ENCODE data around the gene HNRNPA0. TPM values are rescaled to one million over a fixed set of nuclear protein-coding genes. Genes with fewer than 3 reads are reported as not detected.

Gene HNRNPA0
- total and polyA plus RNA-seq, 2 of the 8 experiments (the other 6 are each of a cell fraction or from before 2014, with no cell fraction given), result 22.0 to 71.3 TPM

GRCh38 chr5:137706841-137707240 is 47.3 kb downstream of the HNRNPA0 start:
- TF ChIP-seq SUZ12 (IDR thresholded peaks at IDR 0.05; ENCODE audit: low read length), result no peak
- no peak for TF ChIP-seq SAP30 (IDR thresholded peaks at IDR 0.05; ENCODE audit: insufficient read depth, insufficient replicate concordance, low read length)
- H3K14ac ChIP-seq (ENCODE audit: insufficient read length), result no peak overlapping the region
- H3K4ac ChIP-seq (replicated peaks; ENCODE audit: insufficient read length, low read depth, low read length), result no peak overlapping the region
- no peak overlapping the region for H4K91ac ChIP-seq (replicated peaks; ENCODE audit: insufficient read length, low read length)
- H3K27ac ChIP-seq (ENCODE audit: low read depth, low read length), result no peak overlapping the region
- no peaks in the 10 kb centered on the region; a peak in 1 of 8 replicates for H3K36me3 ChIP-seq (ENCODE audit: control insufficient read depth in 2 of 4, insufficient read depth in 4 of 4, low read length in 3 of 4)
- H4K8ac ChIP-seq (ENCODE audit: extremely low read depth, insufficient read depth, low read length), result no peak overlapping the region
- DNase-seq (ENCODE audit: low read depth in 1 of 2, low spot score in 2 of 2) (no peak), FAIRE-seq (no peak)
- H4K5ac ChIP-seq (ENCODE audit: insufficient read length, low read depth, low read length), result no peak overlapping the region
- H3K4me2 ChIP-seq (ENCODE audit: insufficient read depth in 1 of 2, low read depth in 2 of 2, low read length in 2 of 2), result no peak overlapping the region
- H3K23ac ChIP-seq (ENCODE audit: insufficient read length), result no peak overlapping the region
- H3K56ac ChIP-seq (replicated peaks; ENCODE audit: insufficient read length, low read depth, low read length), result no peak overlapping the region
- no peaks in the 10 kb centered on the region for H3K79me1 ChIP-seq (ENCODE audit: low read depth, low read length)
- H2BK12ac ChIP-seq (ENCODE audit: low read depth, low read length), result no peak overlapping the region
- H3K9ac ChIP-seq (replicated peaks in 1 of 4; ENCODE audit: extremely low read depth in 1 of 4, low read depth in 3 of 4, low read length in 3 of 4), result no peak overlapping the region
- H3K4me1 ChIP-seq (replicated peaks in 1 of 4; ENCODE audit: control insufficient read depth in 3 of 4, insufficient read depth in 4 of 4, low read length in 3 of 4), result no peaks in the 10 kb centered on the region
- H2BK20ac ChIP-seq (ENCODE audit: low read length), result no peak overlapping the region
- ChIA-PET CTCF (ENCODE audit: partially characterized antibody) (interaction anchor here (0.6 to 0.9 kb wide), 2 partner anchors 10 to 1609 kb away, joined by 3 to 5 read pairs; no protein-coding TSS in a partner anchor), POLR2A (ENCODE audit: partially characterized antibody) (no interaction called here)
- H3K23me2 ChIP-seq (ENCODE audit: low read depth, low read length), result no peaks in the 10 kb centered on the region
- H2BK15ac ChIP-seq (ENCODE audit: low read length), result no peak overlapping the region
- H3K27me3 ChIP-seq (replicated peaks in 1 of 4; ENCODE audit: control insufficient read depth in 3 of 4, extremely low read depth in 1 of 4, insufficient read depth in 3 of 4, low read length in 3 of 4), result no peaks in the 10 kb centered on the region
- no peak overlapping the region for H2BK5ac ChIP-seq (ENCODE audit: low read depth, low read length)
- no peak overlapping the region for H2AFZ ChIP-seq (ENCODE audit: low read length)
- H2BK120ac ChIP-seq (replicated peaks; ENCODE audit: low read depth, low read length), result no peak overlapping the region
- no peaks in the 10 kb centered on the region for H3K9me3 ChIP-seq (ENCODE audit: insufficient read depth in 2 of 2, low read depth in 1 of 2, low read length in 1 of 2)
- H2AK5ac ChIP-seq (ENCODE audit: low read depth, low read length), result no peak overlapping the region
- H3K18ac ChIP-seq (ENCODE audit: extremely low read depth, low read length), result no peak overlapping the region
- peaks cover 0 to 3% of the 10 kb centered on the region in 2 experiments for H4K20me1 ChIP-seq (replicated peaks in 1 of 2; ENCODE audit: control insufficient read depth in 1 of 2, insufficient read depth in 2 of 2, low read length in 2 of 2)
- H3K79me2 ChIP-seq (ENCODE audit: control insufficient read depth in 1 of 2, insufficient read depth in 2 of 2, low read length in 2 of 2), result no peaks in the 10 kb centered on the region
- 93% methylated on average over 2 of the region's 2 CpGs; no CpG with 5 or more reads in 1 of the 2 experiments for WGBS, 2 experiments (ENCODE audit: extremely low coverage in 1 of 2, insufficient coverage in 1 of 2, insufficient read length in 1 of 2, insufficient replicate concordance in 2 of 2, low coverage in 1 of 2, low lambda C conversion rate in 2 of 2, missing lambda C conversion rate in 1 of 2)
- H3K4me3 ChIP-seq (ENCODE audit: extremely low read depth in 1 of 4, insufficient read depth in 2 of 4, low read depth in 3 of 4, low read length in 4 of 4), result no peak overlapping the region

Measured in H1 (cell line).